Testis (tissue), 2 donors: ENCODE results near the gene NUP62.

ENCODE experiments used
- POLR2A ChIP-seq: fragments of 450-650 bp; IDR thresholded peaks from one replicate; pipeline ENCODE4 v1.6.1; 2017; ENCODE audit warnings: antibody characterized with exemption, mild to moderate bottlenecking, moderate library complexity
- TF ChIP-seq, protein P1 (sequence below), 3 experiments: fragments of 450-650 bp in 2 of 3; fragments of 200-600 bp in 1 of 3; sonication (generic) in 1 of 3; IDR thresholded peaks; one replicate each; pipeline ENCODE4 v1.5.1; 2016 to 2019; ENCODE audit warnings: antibody characterized with exemption in 3 of 3, mild to moderate bottlenecking in 2 of 3, moderate library complexity in 1 of 3

- TF ChIP-seq, protein P1, sequence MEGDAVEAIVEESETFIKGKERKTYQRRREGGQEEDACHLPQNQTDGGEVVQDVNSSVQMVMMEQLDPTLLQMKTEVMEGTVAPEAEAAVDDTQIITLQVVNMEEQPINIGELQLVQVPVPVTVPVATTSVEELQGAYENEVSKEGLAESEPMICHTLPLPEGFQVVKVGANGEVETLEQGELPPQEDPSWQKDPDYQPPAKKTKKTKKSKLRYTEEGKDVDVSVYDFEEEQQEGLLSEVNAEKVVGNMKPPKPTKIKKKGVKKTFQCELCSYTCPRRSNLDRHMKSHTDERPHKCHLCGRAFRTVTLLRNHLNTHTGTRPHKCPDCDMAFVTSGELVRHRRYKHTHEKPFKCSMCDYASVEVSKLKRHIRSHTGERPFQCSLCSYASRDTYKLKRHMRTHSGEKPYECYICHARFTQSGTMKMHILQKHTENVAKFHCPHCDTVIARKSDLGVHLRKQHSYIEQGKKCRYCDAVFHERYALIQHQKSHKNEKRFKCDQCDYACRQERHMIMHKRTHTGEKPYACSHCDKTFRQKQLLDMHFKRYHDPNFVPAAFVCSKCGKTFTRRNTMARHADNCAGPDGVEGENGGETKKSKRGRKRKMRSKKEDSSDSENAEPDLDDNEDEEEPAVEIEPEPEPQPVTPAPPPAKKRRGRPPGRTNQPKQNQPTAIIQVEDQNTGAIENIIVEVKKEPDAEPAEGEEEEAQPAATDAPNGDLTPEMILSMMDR (IDR thresholded peaks at IDR 0.05) = no peak
- TF ChIP-seq POLR2A = no peak
These were observed 25.2 kb downstream of the NUP62 start for GRCh38 chr19:49904136-49904535.
